Activated naive CD4-positive, alpha-beta T cell treated with anti-CD3 and anti-CD28 coated beads, Interleukin-2, amount 10 ng/mL, durations not matched to agents 7 days and 5 days (primary cell): Measurements from ENCODE around the gene GPR83.

ENCODE experiments used
- CTCF ChIA-PET: fragments of 350-600 bp; sonication (Branson Sonifier 250); formaldehyde crosslinking; loops from one replicate; lab custom pipeline; 2021; ENCODE audit warnings: antibody characterized with exemption; lab: Charles Lee
- DNase-seq: peaks from one replicate; pipeline ENCODE4 v3.0.0-alpha.2; 2020
- H3K27ac Mint-ChIP-seq: one replicate; pipeline ENCODE4 v1.8.0; 2021; ENCODE audit warnings: mild to moderate bottlenecking, moderate library complexity, mixed read lengths
- H3K27me3 Mint-ChIP-seq: one replicate; pipeline ENCODE4 v1.8.0; 2021; ENCODE audit warnings: mild to moderate bottlenecking, mixed read lengths
- H3K36me3 Mint-ChIP-seq: one replicate; pipeline ENCODE4 v1.8.0; 2021; ENCODE audit warnings: mixed read lengths
- H3K4me1 Mint-ChIP-seq: one replicate; pipeline ENCODE4 v1.8.0; 2021; ENCODE audit warnings: mixed read lengths
- H3K4me3 Mint-ChIP-seq: one replicate; pipeline ENCODE4 v1.8.0; 2021; ENCODE audit warnings: mild to moderate bottlenecking, moderate library complexity, mixed read lengths
- H3K9me3 Mint-ChIP-seq: one replicate; pipeline ENCODE4 v1.8.0; 2021; ENCODE audit warnings: mixed read lengths

The GPR83 gene

GRCh38 chr11:94332814-94333213 lies 68.4 kb downstream of the GPR83 start:
- CTCF ChIA-PET = no interaction called here
- no peak for DNase-seq
- Mint-ChIP-seq H3K9me3 (no peaks in the 10 kb centered on the region), H3K27me3 (no peaks in the 10 kb centered on the region), H3K27ac (no peak overlapping the region), H3K36me3 (no peaks in the 10 kb centered on the region), H3K4me1 (no peaks in the 10 kb centered on the region), H3K4me3 (no peak overlapping the region)

GRCh38 chr11:94330789-94331188 lies 70.4 kb downstream of the GPR83 start:
- Mint-ChIP-seq H3K27me3 (no peaks in the 10 kb centered on the region), H3K9me3 (no peaks in the 10 kb centered on the region), H3K36me3 (no peaks in the 10 kb centered on the region), H3K27ac (no peak overlapping the region), H3K4me1 (no peaks in the 10 kb centered on the region), H3K4me3 (no peak overlapping the region)
- DNase-seq = no peak
- CTCF ChIA-PET = no interaction called here

- no peak overlapping the region for H3K4me3 Mint-ChIP-seq
- no peaks in the 10 kb centered on the region for H3K27me3 Mint-ChIP-seq
- CTCF ChIA-PET = no interaction called here
- DNase-seq = no peak
- no peaks in the 10 kb centered on the region for H3K9me3 Mint-ChIP-seq
- no peak overlapping the region for H3K27ac Mint-ChIP-seq
- H3K4me1 Mint-ChIP-seq = no peaks in the 10 kb centered on the region
- H3K36me3 Mint-ChIP-seq = no peaks in the 10 kb centered on the region
These were observed 71.7 kb downstream of the GPR83 start for GRCh38 chr11:94329501-94329900.

GRCh38 chr11:94328587-94329080 lies 72.6 kb downstream of the GPR83 start:
- H3K27ac Mint-ChIP-seq = no peak overlapping the region
- no peaks in the 10 kb centered on the region for H3K36me3 Mint-ChIP-seq
- CTCF ChIA-PET = no interaction called here
- no peaks in the 10 kb centered on the region for H3K4me1 Mint-ChIP-seq
- DNase-seq = no peak
- H3K4me3 Mint-ChIP-seq = no peak overlapping the region
- no peaks in the 10 kb centered on the region for H3K9me3 Mint-ChIP-seq
- H3K27me3 Mint-ChIP-seq = no peaks in the 10 kb centered on the region
